OCI-LY7 (cell line): ENCODE measurements around the gene PIGQ.

Experiments
- CTCF ChIP-seq: fragments of 200-600 bp; sonication (generic); conservative IDR thresholded peaks from 2 replicates; pipeline ENCODE4 v1.5.1; 2014; ENCODE audit warnings: mild to moderate bottlenecking, antibody characterized with exemption, low read length, moderate library complexity, mixed read lengths
- EZH2phosphoT487 ChIP-seq: fragments of 200-600 bp; sonication (generic); IDR thresholded peaks from 2 replicates; pipeline ENCODE4 v1.6.1; 2018; ENCODE audit warnings: low read depth, borderline replicate concordance, mild to moderate bottlenecking, mixed run types, antibody characterized with exemption, low read length, moderate library complexity, mixed read lengths

- TF ChIP-seq CTCF = no peak
- TF ChIP-seq EZH2phosphoT487 = no peak
Observed at GRCh38 chr16:631808-632358, 62.1 kb downstream of the PIGQ start.
